ENCODE data around the gene PNMA8A.

The PNMA8A gene

GRCh38 chr19:46491975-46492682, 20.8 kb upstream of the PNMA8A start:
- DNase-seq (ENCODE audit: low read depth): no peak

GRCh38 chr19:46490774-46491173, 19.4 kb upstream of the PNMA8A start:
- DNase-seq (ENCODE audit: low read depth): no peak

GRCh38 chr19:46489445-46490272, 18.3 kb upstream of the PNMA8A start:
- no peak for DNase-seq (ENCODE audit: low read depth)

- no peak for DNase-seq (ENCODE audit: low read depth)
Measured at GRCh38 chr19:46488551-46488950, 17.2 kb upstream of the PNMA8A start.

GRCh38 chr19:46487802-46488445, 16.6 kb upstream of the PNMA8A start:
- DNase-seq (ENCODE audit: low read depth): peak; percentile 70

- DNase-seq (ENCODE audit: low read depth): no peak
Measured at GRCh38 chr19:46487178-46487801, 15.9 kb upstream of the PNMA8A start.

GRCh38 chr19:46486358-46486757, 15.0 kb upstream of the PNMA8A start:
- DNase-seq (ENCODE audit: low read depth): no peak

GRCh38 chr19:46484656-46485055, 13.3 kb upstream of the PNMA8A start:
- DNase-seq (ENCODE audit: low read depth): no peak

- no peak for DNase-seq (ENCODE audit: low read depth)
Measured at GRCh38 chr19:46482631-46483030, 11.3 kb upstream of the PNMA8A start.

GRCh38 chr19:46481947-46482346, 10.6 kb upstream of the PNMA8A start:
- DNase-seq (ENCODE audit: low read depth): no peak

- no peak for DNase-seq (ENCODE audit: low read depth)
Measured at GRCh38 chr19:46481223-46481848, 10.0 kb upstream of the PNMA8A start.

GRCh38 chr19:46480415-46480814, 9.1 kb upstream of the PNMA8A start:
- DNase-seq (ENCODE audit: low read depth): no peak

GRCh38 chr19:46478356-46478986, 7.1 kb upstream of the PNMA8A start:
- no peak for DNase-seq (ENCODE audit: low read depth)

- no peak for DNase-seq (ENCODE audit: low read depth)
Measured at GRCh38 chr19:46475986-46476385, 4.6 kb upstream of the PNMA8A start.

- no peak for DNase-seq (ENCODE audit: low read depth)
Measured at GRCh38 chr19:46474211-46474610, 2.8 kb upstream of the PNMA8A start.

- no peak for DNase-seq (ENCODE audit: low read depth)
Measured at GRCh38 chr19:46472592-46472991, 1.2 kb upstream of the PNMA8A start.

- no peak for DNase-seq (ENCODE audit: low read depth)
Measured at GRCh38 chr19:46471811-46472543, 614 bp upstream of the PNMA8A start.

- no peak for DNase-seq (ENCODE audit: low read depth)
Measured at GRCh38 chr19:46470376-46470775, 987 bp downstream of the PNMA8A start.

GRCh38 chr19:46469541-46470185, 1.7 kb downstream of the PNMA8A start:
- DNase-seq (ENCODE audit: low read depth): no peak

GRCh38 chr19:46466536-46467196, 4.7 kb downstream of the PNMA8A start:
- DNase-seq (ENCODE audit: low read depth): no peak

Data from activated T-cell treated with anti-CD3 and anti-CD28 coated beads for 24 hours (primary cell).